LHCN-M2 (cell line): ENCODE measurements around the gene FGFBP3. TPM values are rescaled to one million over a fixed set of nuclear protein-coding genes. Genes with fewer than 3 reads are reported as not detected.

Experiments
- DNase-seq: peaks from one replicate; pipeline ENCODE4 v3.0.0-alpha.2; 2012; ENCODE audit warnings: low read depth
- total RNA-seq: library from RNA; depleted of rRNA; stranded (reverse); fragments of >200 nt; gene quantifications from 2 replicates; pipeline ENCODE4 v1.2.3, GENCODE V29; 2014; rRNA removed

FGFBP3 gene
- total RNA-seq, 1 experiment from 2014 or later: 0.40 TPM

DNA sequence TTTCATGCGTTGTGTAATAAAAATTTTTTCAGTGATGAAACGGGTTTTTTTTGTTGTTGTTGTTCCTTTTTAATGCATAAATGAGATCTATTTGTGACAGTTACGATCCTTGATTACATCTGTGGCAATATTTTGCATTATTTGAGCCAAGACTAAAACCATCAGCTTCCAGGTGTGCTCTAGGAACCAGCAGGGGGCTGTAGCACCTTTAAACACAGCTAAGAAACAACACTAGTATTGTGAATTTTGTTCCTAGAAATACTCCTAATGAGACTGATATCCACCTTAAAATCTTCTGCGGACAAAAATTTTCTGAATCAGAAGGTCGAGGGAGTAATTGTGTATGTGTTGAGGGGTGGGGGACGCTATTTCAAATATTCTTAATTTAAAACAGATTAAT lies 52.6 kb downstream of the FGFBP3 start:
- no peak for DNase-seq

Other genes starting within 250 kb of the FGFBP3 start
- 27.5 and 30.6 TPM in 2 replicates for gene TNKS2, start 111.1 kb downstream of the FGFBP3 start, total RNA-seq
- 28.7 TPM in 2 replicates for gene BTAF1, start 14.3 kb upstream of the FGFBP3 start, total RNA-seq